CD4-positive, alpha-beta T cell treated with Interleukin-1 beta for 1 hour (primary cell): ENCODE measurements around the gene RNH1.
"Not testable (repeated sequence)": the region's sequence is repeated elsewhere in the genome, so short reads cannot be mapped to it uniquely, and the experiment has no call there.

Experiments
- DNase-seq, 2 donors: peaks; one replicate each; pipeline ENCODE4 v3.0.0-alpha.2; 2020 to 2022

RNH1 gene

DNA sequence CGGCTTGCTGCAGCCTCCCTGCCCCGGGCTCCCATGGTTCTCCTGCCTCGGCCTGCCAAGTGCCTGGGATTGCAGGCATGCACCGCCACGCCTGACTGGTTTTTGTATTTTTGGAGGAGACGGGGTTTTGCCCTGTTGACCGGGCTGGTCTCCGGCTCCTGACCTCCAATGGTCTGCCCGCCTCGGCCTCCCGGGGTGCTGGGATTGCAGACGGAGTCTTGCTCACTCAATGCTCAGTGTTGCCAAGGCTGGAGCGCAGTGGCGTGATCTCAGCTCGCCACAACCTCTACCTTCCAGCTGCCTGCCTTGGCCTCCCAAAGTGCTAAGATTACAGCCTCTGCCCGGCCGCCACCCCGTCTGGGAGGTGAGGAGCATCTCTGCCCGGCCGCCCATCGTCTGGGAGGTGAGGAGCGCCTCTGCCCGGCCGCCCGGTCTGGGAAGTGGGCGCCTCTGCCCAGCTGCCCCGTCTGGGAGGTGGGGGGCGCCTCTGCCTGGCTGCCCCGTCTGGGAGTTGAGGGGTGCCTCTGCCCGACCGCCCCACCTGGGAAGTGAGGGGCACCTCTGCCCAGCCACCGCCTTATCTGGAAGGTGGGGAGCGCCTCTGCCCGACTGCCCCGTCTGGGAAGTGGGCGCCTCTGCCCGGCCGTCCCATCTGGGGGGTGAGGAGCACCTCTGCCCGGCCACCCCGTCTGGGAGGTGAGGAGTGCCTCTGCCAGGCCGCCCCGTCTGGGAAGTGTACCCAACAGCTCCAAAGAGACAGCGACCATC is 10.1 kb upstream of the RNH1 start:
- DNase-seq = not testable (repeated sequence)

DNA sequence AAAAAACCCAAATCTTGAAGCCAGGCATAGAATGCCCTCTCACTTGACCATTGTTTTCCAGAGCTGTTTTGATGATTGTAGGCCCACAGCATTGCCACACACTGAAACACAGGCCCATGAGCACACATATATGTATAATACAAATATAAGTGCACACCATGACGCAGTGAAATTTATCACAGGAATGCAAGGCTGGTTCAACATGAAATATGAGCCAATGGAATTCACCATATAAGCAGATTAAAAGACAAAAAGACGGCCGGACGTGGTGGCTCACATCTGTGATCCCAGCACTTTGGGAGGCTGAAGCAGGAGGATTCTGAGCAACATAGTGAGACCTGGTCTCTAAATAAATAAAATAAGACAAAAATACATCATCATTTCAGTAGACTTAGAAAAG is 9.4 kb upstream of the RNH1 start:
- no peak for DNase-seq

DNA sequence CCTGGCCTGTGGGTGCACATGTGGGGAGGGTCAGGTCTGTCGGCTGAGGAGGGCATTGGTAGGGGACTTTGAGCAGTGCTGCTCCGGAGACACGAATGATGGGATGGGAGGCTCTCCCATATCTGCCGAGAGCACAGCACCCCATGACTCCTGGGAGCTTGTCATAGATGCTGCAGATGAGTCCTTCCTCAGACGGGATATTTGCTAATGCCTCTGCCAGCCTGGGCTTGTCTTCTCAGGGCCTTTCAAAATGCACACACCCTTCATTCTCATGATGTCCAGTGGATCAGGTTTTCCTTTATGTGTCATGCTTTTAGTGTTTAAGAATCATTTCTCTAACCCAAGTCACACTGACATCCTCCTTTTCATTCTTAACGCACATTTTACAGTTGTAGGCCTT is 8.1 kb upstream of the RNH1 start:
- DNase-seq = no peak

- DNase-seq = no peak
Measured at GRCh38 chr11:514606-515005, 7.6 kb upstream of the RNH1 start.

- no peak for DNase-seq
Measured at GRCh38 chr11:512761-513595, 5.9 kb upstream of the RNH1 start.

GRCh38 chr11:508956-509355 is 1.9 kb upstream of the RNH1 start:
- no peak for DNase-seq

DNA sequence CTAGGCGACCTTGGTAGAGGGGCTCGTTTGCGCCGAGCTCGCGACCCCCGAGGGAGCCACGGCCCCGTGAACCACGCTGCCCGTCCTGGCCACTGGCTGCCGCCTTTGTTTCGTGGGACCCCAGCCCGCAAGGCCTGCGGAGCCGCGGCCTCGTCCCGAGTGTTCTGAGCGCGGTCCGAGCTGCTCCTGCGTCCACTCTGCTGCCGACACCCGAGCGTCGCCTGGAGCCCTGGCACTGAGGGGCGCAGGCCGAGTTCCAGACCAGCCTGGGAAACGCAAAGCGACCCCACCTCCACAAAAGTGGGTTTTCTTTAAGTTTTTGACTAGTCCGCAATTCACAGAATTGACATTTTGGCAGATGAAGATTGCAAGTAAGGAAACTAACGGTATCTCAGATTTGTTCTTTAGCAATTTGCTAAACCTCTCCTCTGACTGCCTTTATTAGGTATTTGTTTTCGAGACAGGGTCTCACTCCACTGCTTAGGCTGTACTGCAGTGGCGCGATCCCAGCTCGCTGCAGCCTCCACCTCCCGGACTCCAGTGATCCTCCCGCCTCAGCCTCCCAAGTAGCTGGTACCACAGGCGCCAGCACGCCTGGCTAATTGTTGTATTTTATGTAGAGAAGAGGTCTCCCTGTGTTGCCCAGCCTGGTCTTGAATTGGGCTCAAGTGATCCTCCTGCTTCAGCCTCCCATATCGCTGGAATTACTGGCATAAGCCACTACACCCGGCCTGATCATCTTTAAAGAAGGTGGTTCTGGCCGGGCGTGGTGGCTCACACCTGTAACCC is 879 bp upstream of the RNH1 start:
- DNase-seq = no peak

- peak; percentile 96 to 97 for DNase-seq
Measured at GRCh38 chr11:506238-506994, 626 bp downstream of the RNH1 start.

GRCh38 chr11:504994-505344 is 2.1 kb downstream of the RNH1 start:
- no peak for DNase-seq

GRCh38 chr11:504053-504993 is 2.7 kb downstream of the RNH1 start:
- DNase-seq = peak in 1 of 2 donors; percentile 22

DNA sequence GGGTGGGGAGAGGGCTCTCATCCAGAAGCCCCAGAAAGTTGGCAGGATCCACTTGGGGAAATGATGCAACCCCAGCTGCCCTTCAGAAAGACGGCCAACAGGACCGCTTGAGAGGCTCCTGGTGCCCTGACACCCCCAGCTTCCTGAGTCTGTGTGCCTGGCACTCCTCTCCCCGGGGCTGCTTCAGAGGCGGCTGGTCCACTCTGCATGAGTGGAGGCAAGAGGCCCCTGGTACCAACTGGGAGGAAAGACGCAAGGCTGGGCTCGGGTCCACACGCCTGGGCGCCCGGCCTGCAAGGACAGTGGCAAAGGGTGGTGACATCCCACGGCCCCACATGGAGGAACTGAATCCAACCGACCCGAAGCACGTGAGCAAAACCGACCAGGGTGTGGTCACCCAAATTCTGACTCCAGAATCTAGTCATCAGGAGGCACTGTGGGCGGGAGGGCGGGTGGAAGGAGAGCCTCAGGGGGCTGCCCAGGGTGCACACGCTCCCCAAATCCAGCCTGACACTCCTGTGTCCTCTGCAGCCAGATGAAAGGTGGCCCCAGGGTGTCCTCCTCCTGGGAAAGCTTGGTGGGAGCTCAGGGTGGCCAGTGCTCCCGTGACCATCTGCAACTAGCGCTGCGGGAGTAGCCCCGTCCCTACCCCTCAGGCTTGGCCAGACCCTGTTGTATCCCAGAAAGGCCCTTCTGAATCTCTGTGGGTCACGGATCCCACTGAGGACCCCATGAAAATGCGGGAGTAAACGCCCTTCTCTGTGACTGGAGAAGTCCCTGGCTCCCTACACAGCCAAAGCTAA is 3.7 kb downstream of the RNH1 start:
- peak; percentile 25 to 72 for DNase-seq

DNA sequence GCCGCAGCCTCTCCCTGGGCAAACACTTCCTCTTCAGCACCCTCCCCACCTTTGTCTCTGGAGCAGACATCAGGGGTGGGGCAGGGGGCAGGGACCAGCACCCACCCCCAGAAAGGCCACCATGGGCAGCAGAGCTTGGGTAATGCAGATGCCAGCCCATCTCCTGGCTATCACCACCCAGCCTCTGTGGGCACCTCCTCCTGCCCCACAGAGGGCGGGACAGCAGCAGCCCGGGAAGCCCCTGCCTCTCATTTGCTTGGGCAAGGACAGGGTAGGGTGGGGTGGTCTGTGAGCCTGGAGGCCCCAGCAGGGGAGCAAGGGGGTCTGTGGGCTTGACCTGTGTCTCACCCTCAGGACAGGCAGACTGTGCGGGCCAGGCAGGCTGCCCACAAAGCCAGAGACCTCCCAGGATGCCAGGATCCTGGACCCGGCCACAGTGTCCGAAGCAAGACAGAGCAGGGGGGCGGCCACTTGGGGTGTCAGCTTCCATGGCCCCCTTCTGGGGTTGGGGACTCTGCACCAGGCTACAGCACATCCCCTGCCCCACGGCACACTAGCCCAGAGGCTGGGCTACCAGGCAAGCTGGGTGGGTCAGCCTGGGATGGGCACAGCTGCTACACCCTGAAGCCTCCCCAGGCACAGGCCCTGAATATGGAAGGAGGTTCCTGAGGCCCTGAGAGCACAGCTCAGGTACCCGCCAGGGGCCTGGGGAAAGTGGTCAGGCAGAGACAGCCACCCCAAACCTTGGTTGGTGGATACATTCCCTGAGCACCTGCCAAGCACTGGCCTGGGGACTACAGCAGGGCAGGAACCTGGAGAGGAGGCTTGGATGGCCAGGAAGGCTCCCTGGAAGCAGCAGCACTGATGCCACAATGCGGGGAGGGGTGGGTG is 4.5 kb downstream of the RNH1 start:
- DNase-seq = no peak

DNA sequence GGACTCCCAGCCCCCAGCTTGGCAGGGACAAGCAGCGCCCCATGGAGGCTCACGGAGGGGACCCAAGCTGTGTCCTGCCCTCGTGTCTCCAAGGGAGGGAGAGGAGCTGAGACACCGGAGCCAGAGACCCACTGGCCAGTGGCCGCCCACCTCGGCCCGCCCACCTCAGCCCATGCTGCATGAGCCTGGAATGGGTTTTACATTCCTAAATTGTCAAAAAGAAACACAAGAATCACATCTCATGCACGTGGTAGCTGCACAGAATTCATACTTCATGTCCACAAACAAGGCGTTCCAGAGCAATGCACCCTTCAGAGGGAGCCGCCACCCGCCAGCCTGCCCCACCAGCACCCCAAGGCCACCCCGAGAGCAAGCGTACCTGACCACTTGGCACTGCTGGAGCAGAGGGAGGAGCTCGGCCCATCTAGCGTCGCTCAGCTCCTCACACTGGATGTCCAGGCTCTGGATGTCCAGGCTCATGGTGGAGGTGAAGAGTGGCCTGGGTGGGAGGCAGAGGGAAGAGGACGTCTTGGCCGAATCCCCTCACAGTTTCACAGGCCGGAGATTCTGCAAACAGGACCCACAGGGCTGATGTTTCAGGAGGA is 5.3 kb downstream of the RNH1 start:
- DNase-seq = no peak

DNA sequence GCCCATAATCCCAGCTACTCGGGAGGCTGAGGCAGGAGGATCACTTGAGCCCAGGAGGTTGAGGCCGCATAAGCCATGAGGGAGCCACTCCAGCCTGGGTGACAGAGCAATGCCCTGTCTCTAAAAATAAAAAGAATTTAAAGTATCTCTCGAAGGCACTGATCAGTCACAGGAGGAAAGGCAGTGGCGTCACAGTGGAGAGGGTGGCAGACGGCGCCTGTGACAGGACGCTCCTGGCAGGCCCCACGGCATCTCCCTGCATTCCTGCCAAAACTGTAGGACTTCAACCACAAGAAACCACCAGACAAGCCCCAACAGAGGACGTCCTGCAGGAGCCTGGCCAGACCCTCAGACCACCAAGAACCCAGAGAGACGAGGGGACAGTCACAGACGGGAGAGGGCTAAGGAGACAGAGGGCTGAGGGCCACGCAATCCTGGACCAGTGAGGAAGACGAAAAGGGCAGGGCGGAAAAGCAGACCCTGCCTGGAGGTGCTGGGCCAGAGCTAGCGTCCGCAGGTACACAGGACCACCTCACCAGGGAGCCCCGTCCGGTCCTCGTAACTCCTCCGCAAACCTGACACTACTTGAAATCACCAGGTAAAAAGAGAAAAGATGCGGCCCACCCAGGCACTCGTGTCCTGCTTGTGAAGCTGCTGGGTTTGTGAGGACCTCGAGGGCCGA is 5.9 kb downstream of the RNH1 start:
- no peak for DNase-seq

GRCh38 chr11:499201-500076 is 7.6 kb downstream of the RNH1 start:
- DNase-seq = no peak

- DNase-seq = no peak
Measured at GRCh38 chr11:498297-499181, 8.5 kb downstream of the RNH1 start.
